Stimulated activated CD8-positive, alpha-beta memory T cell treated with anti-CD3 and anti-CD28 coated beads, Interleukin-4, amount 100 ng/mL, for 1 hour (primary cell): ENCODE results near the gene OAF.

Source experiments
- DNase-seq, 2 donors: peaks; one replicate each; pipeline ENCODE4 v3.0.0-alpha.2; 2020; ENCODE audit warnings: low read depth in 2 of 2, low spot score in 1 of 2

The OAF gene

GRCh38 chr11:120183701-120184141, 27.1 kb upstream of the OAF start:
- no peak for DNase-seq

GRCh38 chr11:120184371-120184945, 26.4 kb upstream of the OAF start:
- no peak for DNase-seq

- DNase-seq, result no peak
Measured at GRCh38 chr11:120184946-120185705, 25.7 kb upstream of the OAF start.

GRCh38 chr11:120185706-120186455, 25.0 kb upstream of the OAF start:
- DNase-seq, result no peak

- no peak for DNase-seq
Measured at GRCh38 chr11:120186456-120186773, 24.4 kb upstream of the OAF start.

- no peak for DNase-seq
Measured at GRCh38 chr11:120186774-120187591, 23.8 kb upstream of the OAF start.

- DNase-seq, result no peak
Measured at GRCh38 chr11:120188371-120188770, 22.5 kb upstream of the OAF start.

GRCh38 chr11:120188811-120189455, 21.9 kb upstream of the OAF start:
- DNase-seq, result no peak

GRCh38 chr11:120191058-120191457, 19.8 kb upstream of the OAF start:
- DNase-seq, result no peak

GRCh38 chr11:120192831-120193625, 17.8 kb upstream of the OAF start:
- DNase-seq, result no peak

GRCh38 chr11:120194166-120194565, 16.7 kb upstream of the OAF start:
- DNase-seq, result no peak

GRCh38 chr11:120195601-120196320, 15.1 kb upstream of the OAF start:
- DNase-seq, result no peak

- no peak for DNase-seq
Measured at GRCh38 chr11:120196826-120197225, 14.0 kb upstream of the OAF start.

GRCh38 chr11:120197251-120197891, 13.5 kb upstream of the OAF start:
- DNase-seq, result no peak

- DNase-seq, result no peak
Measured at GRCh38 chr11:120197977-120198376, 12.9 kb upstream of the OAF start.

GRCh38 chr11:120198403-120198786, 12.4 kb upstream of the OAF start:
- no peak for DNase-seq

GRCh38 chr11:120198787-120199469, 11.9 kb upstream of the OAF start:
- DNase-seq, result no peak

- DNase-seq, result no peak
Measured at GRCh38 chr11:120199613-120200012, 11.2 kb upstream of the OAF start.
